GM06990 (cell line): Measurements from ENCODE around the gene FGR.

Experiments used
- DNase-seq: peaks from one replicate; pipeline ENCODE4 v3.0.0-alpha.2; 2011; ENCODE audit not compliant: insufficient read length; ENCODE audit errors: extremely low read depth
- H3K27me3 ChIP-seq: replicated peaks from 2 replicates; pipeline ENCODE4 v1.6.0; 2011; ENCODE audit warnings: low read length; ENCODE audit not compliant: control insufficient read depth, insufficient read depth
- H3K36me3 ChIP-seq: 2 replicates; pipeline ENCODE4 v1.5.1; 2011; ENCODE audit warnings: low read length; ENCODE audit not compliant: control insufficient read depth, insufficient read depth
- H3K4me3 ChIP-seq: replicated peaks from 2 replicates; pipeline ENCODE4 v1.5.1; 2011; ENCODE audit warnings: low read depth, mild to moderate bottlenecking, control low read depth, low read length
- CTCF ChIP-seq: IDR thresholded peaks from 2 replicates; pipeline ENCODE4 v1.5.1; 2011; ENCODE audit warnings: low read length, control low read depth, mild to moderate bottlenecking, inconsistent platforms; ENCODE audit not compliant: insufficient read depth, poor library complexity, severe bottlenecking

Gene FGR

GRCh38 chr1:27563591-27564471, 71.2 kb downstream of the FGR start:
- no peak overlapping the region for H3K4me3 ChIP-seq
- no peaks in the 10 kb centered on the region for H3K27me3 ChIP-seq
- TF ChIP-seq CTCF: no peak
- DNase-seq: no peak
- H3K36me3 ChIP-seq: no peaks in the 10 kb centered on the region; the same call in 1 of the 2 replicates

DNA sequence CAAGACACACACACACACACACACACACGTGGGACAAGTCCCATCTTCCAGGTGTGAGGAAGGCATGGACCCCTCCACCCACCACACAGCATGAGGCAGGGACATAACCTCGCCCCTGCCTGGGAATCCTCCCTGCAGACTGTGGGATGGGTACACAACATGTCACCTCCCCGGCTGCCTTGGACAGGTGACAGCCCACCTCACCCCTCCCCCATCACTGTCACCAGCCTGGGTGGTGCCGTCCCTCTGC, 71.7 kb downstream of the FGR start:
- no peak overlapping the region for H3K4me3 ChIP-seq
- TF ChIP-seq CTCF: no peak
- DNase-seq: no peak
- no peaks in the 10 kb centered on the region; the same call in 1 of the 2 replicates for H3K36me3 ChIP-seq
- H3K27me3 ChIP-seq: no peaks in the 10 kb centered on the region

DNA sequence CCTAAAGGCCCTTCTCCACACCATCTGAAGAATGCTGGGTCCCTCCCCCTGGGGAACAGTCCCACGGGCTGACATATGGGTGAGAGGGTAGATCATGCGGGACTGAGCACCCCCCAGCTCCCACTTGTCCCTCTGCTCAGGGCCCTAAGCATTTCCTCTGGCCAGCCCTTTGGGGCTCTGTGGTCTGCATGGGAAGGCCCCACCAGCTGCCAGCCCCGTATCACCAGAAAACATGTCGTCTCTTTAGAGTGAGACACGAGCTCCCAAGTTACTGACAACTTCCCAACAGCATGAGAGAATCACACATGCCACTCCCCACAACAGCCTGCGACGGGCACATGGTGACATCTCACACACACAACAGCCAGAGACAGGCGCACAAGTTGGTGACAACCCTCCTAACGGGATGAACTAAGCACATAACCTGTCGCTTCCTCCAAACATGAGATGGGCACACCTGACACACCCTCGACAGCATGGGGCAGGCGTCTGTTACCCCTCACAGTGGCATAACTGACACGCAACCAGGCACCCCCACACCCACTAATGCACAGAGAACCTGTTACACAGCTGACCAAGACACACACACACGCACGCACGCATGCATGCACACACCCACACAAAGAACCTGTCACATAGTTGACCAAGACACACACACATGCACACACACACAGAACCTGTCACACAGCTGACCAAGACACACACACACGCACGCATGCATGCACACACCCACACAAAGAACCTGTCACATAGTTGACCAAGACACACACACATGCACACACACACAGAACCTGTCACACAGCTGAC, 72.2 kb downstream of the FGR start:
- DNase-seq: no peak
- no peaks in the 10 kb centered on the region for H3K27me3 ChIP-seq
- H3K36me3 ChIP-seq: no peaks in the 10 kb centered on the region; the same call in 1 of the 2 replicates
- TF ChIP-seq CTCF: no peak
- H3K4me3 ChIP-seq: no peak overlapping the region
